HG03066 (cell line): ENCODE measurements around the gene STK35.
"Not testable (repeated sequence)": the region's sequence is repeated elsewhere in the genome, so short reads cannot be mapped to it uniquely, and the experiment has no call there.

ENCODE experiments used
- ATAC-seq: cut with Tn5 transposase; IDR thresholded peaks from one replicate; pipeline ENCODE4 v1.9.1; 2021; ENCODE audit warnings: low read depth; ENCODE audit not compliant: unreplicated experiment

Gene STK35

GRCh38 chr20:2156224-2156623 is 54.6 kb downstream of the STK35 start:
- ATAC-seq: no peak

GRCh38 chr20:2156666-2157624 is 55.3 kb downstream of the STK35 start:
- no peak for ATAC-seq

GRCh38 chr20:2162125-2162822 is 60.6 kb downstream of the STK35 start:
- ATAC-seq: no peak

- no peak for ATAC-seq
These were observed 61.2 kb downstream of the STK35 start for GRCh38 chr20:2162823-2163166.

GRCh38 chr20:2163312-2163711 is 61.7 kb downstream of the STK35 start:
- ATAC-seq: no peak

- no peak for ATAC-seq
These were observed 62.1 kb downstream of the STK35 start for GRCh38 chr20:2163757-2164156.

- no peak for ATAC-seq
These were observed 62.8 kb downstream of the STK35 start for GRCh38 chr20:2164421-2164820.

GRCh38 chr20:2164966-2165365 is 63.3 kb downstream of the STK35 start:
- no peak for ATAC-seq

- ATAC-seq: no peak
These were observed 64.2 kb downstream of the STK35 start for GRCh38 chr20:2165871-2166270.

- ATAC-seq: no peak
These were observed 65.5 kb downstream of the STK35 start for GRCh38 chr20:2167112-2167511.

- no peak for ATAC-seq
These were observed 67.3 kb downstream of the STK35 start for GRCh38 chr20:2168946-2169345.

- ATAC-seq: no peak
These were observed 67.9 kb downstream of the STK35 start for GRCh38 chr20:2169456-2170088.

GRCh38 chr20:2170404-2170803 is 68.8 kb downstream of the STK35 start:
- ATAC-seq: no peak

- ATAC-seq: no peak
These were observed 69.7 kb downstream of the STK35 start for GRCh38 chr20:2171266-2171790.

- ATAC-seq: not testable (repeated sequence)
These were observed 70.2 kb downstream of the STK35 start for GRCh38 chr20:2171840-2172239.

GRCh38 chr20:2172305-2173175 is 70.9 kb downstream of the STK35 start:
- no peak for ATAC-seq

- ATAC-seq: no peak
These were observed 71.6 kb downstream of the STK35 start for GRCh38 chr20:2173186-2173585.

GRCh38 chr20:2174067-2174466 is 72.4 kb downstream of the STK35 start:
- ATAC-seq: no peak

GRCh38 chr20:2176946-2177345 is 75.3 kb downstream of the STK35 start:
- no peak for ATAC-seq
